ENCODE data around the gene PLCL1. TPM values are rescaled to one million over a fixed set of nuclear protein-coding genes. Genes with fewer than 3 reads are reported as not detected.
A peak's percentile ranks its signal among the peaks of the same experiment; 100 is the strongest.

PLCL1 gene
- polyA plus RNA-seq, 3 donors, result 0.69 to 1.4 (median 0.79) TPM

DNA sequence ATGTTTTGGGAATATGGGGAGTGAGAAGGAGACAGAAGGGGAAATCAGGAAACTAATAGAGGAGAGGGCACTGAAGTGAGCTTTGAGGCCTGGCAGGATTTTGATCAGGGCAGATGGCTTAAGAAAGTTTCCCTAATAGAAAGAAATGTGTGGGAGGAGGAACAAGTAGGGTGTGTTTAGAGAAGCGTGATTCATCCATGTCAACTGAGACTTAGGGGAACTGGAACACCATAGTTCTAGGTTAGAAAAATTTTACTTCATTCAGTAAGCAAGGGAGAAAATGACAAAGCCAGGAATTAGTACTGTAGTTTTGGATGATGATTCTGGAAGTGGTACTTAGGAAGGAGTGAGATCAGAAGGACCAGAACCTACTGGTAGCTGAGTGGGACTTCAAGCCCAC, 296.0 kb downstream of the PLCL1 start:
- Histone ChIP-seq H3K79me2 (ENCODE audit: insufficient read depth, low read length) (no peaks in the 10 kb centered on the region), H3K4me1 (ENCODE audit: control insufficient read depth in 1 of 2, insufficient read depth in 2 of 2, low read length in 2 of 2) (peaks cover 6 to 10% of the 10 kb centered on the region in 2 donors), H3K27ac (ENCODE audit: low read depth in 1 of 2, low read length in 2 of 2) (peak overlapping the region in 1 of 2 donors; percentile 21), H4K20me1 (ENCODE audit: insufficient read depth, low read length) (no peaks in the 10 kb centered on the region), H3K9ac (ENCODE audit: insufficient read depth, low read length, poor library complexity, severe bottlenecking) (no peak overlapping the region), H3K4me3 (replicated peaks in 1 of 3; ENCODE audit: low read depth in 2 of 3, low read length in 3 of 3) (no peak overlapping the region), H3K27me3 (ENCODE audit: control insufficient read depth in 2 of 2, insufficient read depth in 2 of 2, low read length in 2 of 2) (no peaks in the 10 kb centered on the region), H3K36me3 (replicated peaks in 1 of 2; ENCODE audit: control insufficient read depth in 1 of 2, insufficient read depth in 2 of 2, low read length in 2 of 2) (no peaks in the 10 kb centered on the region), H3K4me2 (replicated peaks; ENCODE audit: extremely low read depth, low read length, poor library complexity, severe bottlenecking) (no peak overlapping the region), H2AFZ (ENCODE audit: insufficient read depth, low read depth, low read length, poor library complexity, severe bottlenecking) (no peak overlapping the region), H3K9me3 (replicated peaks in 1 of 2; ENCODE audit: control insufficient read depth in 1 of 2, insufficient read depth in 1 of 2, low read length in 2 of 2) (no peaks in the 10 kb centered on the region)
- peak; percentile 7 to 34 (median 9) for DNase-seq
- Mint-ChIP-seq H3K4me3 (no peak overlapping the region), H3K4me1 (peaks cover 5% of the 10 kb centered on the region), H3K27me3 (ENCODE audit: low read depth in 3 of 3) (peaks cover 0 to 2% (median 1%) of the 10 kb centered on the region in 3 donors), H3K9me3 (peaks cover 0 to 2% (median 0%) of the 10 kb centered on the region in 7 donors), H3K36me3 (peaks cover 2 to 6% of the 10 kb centered on the region in 2 donors), H3K27ac (peak overlapping the region in 2 of 7 donors; percentile 3 to 30)
- intact Hi-C loops (cut with micrococcal nuclease), result no loop called here
- no CpG with 5 or more reads among the region's 1 CpG for WGBS (ENCODE audit: insufficient coverage)
- TF ChIP-seq, protein P1, sequence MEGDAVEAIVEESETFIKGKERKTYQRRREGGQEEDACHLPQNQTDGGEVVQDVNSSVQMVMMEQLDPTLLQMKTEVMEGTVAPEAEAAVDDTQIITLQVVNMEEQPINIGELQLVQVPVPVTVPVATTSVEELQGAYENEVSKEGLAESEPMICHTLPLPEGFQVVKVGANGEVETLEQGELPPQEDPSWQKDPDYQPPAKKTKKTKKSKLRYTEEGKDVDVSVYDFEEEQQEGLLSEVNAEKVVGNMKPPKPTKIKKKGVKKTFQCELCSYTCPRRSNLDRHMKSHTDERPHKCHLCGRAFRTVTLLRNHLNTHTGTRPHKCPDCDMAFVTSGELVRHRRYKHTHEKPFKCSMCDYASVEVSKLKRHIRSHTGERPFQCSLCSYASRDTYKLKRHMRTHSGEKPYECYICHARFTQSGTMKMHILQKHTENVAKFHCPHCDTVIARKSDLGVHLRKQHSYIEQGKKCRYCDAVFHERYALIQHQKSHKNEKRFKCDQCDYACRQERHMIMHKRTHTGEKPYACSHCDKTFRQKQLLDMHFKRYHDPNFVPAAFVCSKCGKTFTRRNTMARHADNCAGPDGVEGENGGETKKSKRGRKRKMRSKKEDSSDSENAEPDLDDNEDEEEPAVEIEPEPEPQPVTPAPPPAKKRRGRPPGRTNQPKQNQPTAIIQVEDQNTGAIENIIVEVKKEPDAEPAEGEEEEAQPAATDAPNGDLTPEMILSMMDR (IDR thresholded peaks at IDR 0.05), result no peak

- Mint-ChIP-seq H3K27me3 (ENCODE audit: low read depth in 3 of 3) (peaks cover 0 to 2% (median 1%) of the 10 kb centered on the region in 3 donors), H3K27ac (no peak overlapping the region), H3K4me1 (peaks cover 14% of the 10 kb centered on the region), H3K9me3 (peaks cover 0 to 2% (median 0%) of the 10 kb centered on the region in 7 donors), H3K4me3 (no peak overlapping the region), H3K36me3 (peaks cover 2 to 6% of the 10 kb centered on the region in 2 donors)
- TF ChIP-seq, protein P1 (IDR thresholded peaks at IDR 0.05), result no peak
- Histone ChIP-seq H3K79me2 (ENCODE audit: insufficient read depth, low read length) (no peaks in the 10 kb centered on the region), H3K4me2 (replicated peaks; ENCODE audit: extremely low read depth, low read length, poor library complexity, severe bottlenecking) (no peak overlapping the region), H2AFZ (ENCODE audit: insufficient read depth, low read depth, low read length, poor library complexity, severe bottlenecking) (no peak overlapping the region), H3K36me3 (replicated peaks in 1 of 2; ENCODE audit: control insufficient read depth in 1 of 2, insufficient read depth in 2 of 2, low read length in 2 of 2) (no peaks in the 10 kb centered on the region), H3K27me3 (ENCODE audit: control insufficient read depth in 2 of 2, insufficient read depth in 2 of 2, low read length in 2 of 2) (no peaks in the 10 kb centered on the region), H3K4me1 (ENCODE audit: control insufficient read depth in 1 of 2, insufficient read depth in 2 of 2, low read length in 2 of 2) (peaks cover 14 to 19% of the 10 kb centered on the region in 2 donors), H4K20me1 (ENCODE audit: insufficient read depth, low read length) (no peaks in the 10 kb centered on the region), H3K27ac (ENCODE audit: low read depth in 1 of 2, low read length in 2 of 2) (no peak overlapping the region), H3K4me3 (replicated peaks in 1 of 3; ENCODE audit: low read depth in 2 of 3, low read length in 3 of 3) (no peak overlapping the region), H3K9ac (ENCODE audit: insufficient read depth, low read length, poor library complexity, severe bottlenecking) (no peak overlapping the region), H3K9me3 (replicated peaks in 1 of 2; ENCODE audit: control insufficient read depth in 1 of 2, insufficient read depth in 1 of 2, low read length in 2 of 2) (no peaks in the 10 kb centered on the region)
- no peak for DNase-seq
- 86% methylated on average over 1 of the region's 3 CpGs for WGBS (ENCODE audit: insufficient coverage)
- intact Hi-C loops (cut with micrococcal nuclease), result no loop called here
These were observed 297.3 kb downstream of the PLCL1 start for GRCh38 chr2:198101688-198102087.

Measured in CD14-positive monocyte (primary cell).